ENCODE data around the gene ENTPD2.

DNA sequence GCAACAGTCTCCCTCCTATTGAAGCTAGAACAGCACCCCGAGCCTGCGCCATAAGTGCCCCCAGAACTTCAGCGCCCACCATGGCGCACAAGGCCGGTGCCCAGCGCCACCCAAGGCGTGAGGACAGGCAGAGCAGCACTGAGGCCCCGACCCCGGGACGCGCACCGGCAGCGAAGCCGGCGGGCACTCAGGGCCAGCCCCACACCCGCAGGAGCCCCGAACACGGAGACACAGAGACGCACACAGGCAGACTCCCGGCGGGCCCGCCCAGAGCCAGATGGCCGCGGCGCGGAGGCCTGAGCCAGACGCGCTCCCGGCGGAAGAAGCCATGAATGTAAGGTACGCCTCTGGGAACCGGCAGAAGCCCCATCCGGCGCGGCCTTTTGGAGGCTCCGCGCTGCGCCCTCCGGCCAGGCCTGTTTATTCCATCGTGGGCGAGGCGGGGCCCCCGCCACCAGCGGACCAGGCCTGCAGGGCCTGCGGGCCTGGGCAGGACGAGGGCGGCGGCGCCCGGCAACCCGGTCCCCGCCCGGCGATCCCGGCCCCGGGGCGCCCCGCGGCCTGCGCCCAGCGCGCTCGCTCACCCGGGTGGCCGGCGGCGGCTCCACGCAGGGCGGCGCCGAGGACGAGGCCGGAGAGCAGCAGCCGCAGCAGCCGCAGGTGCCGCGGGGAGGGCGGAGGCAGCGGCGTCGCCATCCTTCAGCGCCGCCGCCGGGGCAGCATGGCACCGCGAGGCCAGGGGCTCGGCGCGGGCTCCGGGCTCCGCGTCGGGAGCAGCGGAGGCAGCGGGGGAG is 8.4 kb downstream of the ENTPD2 start:
- TF ChIP-seq, protein P1, sequence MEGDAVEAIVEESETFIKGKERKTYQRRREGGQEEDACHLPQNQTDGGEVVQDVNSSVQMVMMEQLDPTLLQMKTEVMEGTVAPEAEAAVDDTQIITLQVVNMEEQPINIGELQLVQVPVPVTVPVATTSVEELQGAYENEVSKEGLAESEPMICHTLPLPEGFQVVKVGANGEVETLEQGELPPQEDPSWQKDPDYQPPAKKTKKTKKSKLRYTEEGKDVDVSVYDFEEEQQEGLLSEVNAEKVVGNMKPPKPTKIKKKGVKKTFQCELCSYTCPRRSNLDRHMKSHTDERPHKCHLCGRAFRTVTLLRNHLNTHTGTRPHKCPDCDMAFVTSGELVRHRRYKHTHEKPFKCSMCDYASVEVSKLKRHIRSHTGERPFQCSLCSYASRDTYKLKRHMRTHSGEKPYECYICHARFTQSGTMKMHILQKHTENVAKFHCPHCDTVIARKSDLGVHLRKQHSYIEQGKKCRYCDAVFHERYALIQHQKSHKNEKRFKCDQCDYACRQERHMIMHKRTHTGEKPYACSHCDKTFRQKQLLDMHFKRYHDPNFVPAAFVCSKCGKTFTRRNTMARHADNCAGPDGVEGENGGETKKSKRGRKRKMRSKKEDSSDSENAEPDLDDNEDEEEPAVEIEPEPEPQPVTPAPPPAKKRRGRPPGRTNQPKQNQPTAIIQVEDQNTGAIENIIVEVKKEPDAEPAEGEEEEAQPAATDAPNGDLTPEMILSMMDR (IDR thresholded peaks at IDR 0.05 in 4 of 5, conservative IDR thresholded peaks at IDR 0.05 in 1 of 5) = no peak
- TF ChIP-seq POLR2A (IDR thresholded peaks at IDR 0.05) = peak in 1 of 2 donors; percentile 17
